Vagina (tissue), 2 donors: Measurements from ENCODE around the gene C1orf174.

ENCODE experiments used
- CTCF ChIP-seq, 3 experiments: fragments of 450-650 bp in 2 of 3; fragments of 200-600 bp in 1 of 3; sonication (generic) in 1 of 3; IDR thresholded peaks; one replicate each; pipeline ENCODE4 v1.5.1; 2017 to 2019; ENCODE audit warnings: antibody characterized with exemption in 3 of 3, mild to moderate bottlenecking in 2 of 3, moderate library complexity in 2 of 3
- POLR2AphosphoS5 ChIP-seq, 2 donors: sonication (generic); formaldehyde crosslinking; IDR thresholded peaks; one replicate each; pipeline ENCODE4 v1.9.0; 2017; ENCODE audit warnings: antibody characterized with exemption in 2 of 2, mild to moderate bottlenecking in 2 of 2, low read depth in 1 of 2; ENCODE audit not compliant: insufficient read depth in 1 of 2

DNA sequence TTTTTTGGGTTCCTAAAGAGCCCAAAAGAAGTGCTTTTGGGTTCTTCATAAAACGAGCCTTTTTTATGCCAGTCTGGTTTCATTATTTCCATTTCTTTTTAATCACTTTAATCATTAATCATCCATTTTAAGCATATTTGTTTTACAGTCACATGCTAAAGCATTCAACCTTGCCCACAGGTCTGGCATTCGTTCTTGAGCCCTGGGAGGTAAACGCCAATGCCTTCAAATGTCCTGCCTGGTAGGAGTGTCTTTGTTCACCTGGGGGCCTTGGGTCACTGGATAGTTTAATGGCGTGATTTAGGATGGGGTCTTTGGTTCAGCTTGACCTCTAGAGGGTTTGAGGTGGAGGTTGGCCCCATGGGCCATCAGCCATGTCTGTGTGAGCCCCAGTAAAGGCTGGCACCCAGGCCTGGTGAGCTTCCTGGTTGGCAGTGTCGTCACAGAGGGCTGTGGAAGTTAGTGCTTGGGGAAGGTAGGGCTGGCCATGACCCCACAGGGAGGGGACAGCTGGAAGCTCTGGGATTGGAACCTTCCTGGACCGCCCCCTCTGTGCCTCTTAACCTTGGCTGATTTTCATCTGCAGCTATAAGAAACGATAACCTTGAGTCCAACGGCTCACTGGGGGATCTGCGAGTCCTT lies 20.2 kb downstream of the C1orf174 start:
- TF ChIP-seq CTCF (IDR thresholded peaks at IDR 0.05): no peak
- TF ChIP-seq POLR2AphosphoS5 (IDR thresholded peaks at IDR 0.05; ENCODE audit: insufficient read depth in 1 of 2, low read depth in 1 of 2): no peak
